Measurements from ENCODE around the gene IL31.

IL31 gene

GRCh38 chr12:122155705-122156104 lies 18.3 kb downstream of the IL31 start:
- DNase-seq (ENCODE audit: low read depth in 2 of 2), result no peak

DNA sequence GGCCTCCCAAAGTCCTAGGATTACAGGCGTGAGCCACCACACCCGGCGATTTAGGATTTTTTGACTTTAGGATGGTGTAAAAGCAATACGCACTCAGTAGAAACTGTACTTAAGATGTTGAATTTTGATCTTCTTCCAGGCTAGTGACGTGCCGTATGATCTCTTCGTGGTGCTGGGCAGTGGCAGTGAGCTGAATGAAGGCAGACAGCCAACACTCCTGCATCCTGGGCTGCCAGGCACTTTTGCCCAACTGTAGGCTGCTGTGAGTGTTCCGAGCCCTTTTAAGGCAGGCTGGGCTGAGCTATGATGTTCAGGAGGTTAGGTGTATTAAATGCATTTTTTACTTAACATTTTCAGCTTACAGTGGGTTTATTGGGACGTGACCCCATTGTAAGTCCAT lies 21.3 kb downstream of the IL31 start:
- DNase-seq (ENCODE audit: low read depth in 2 of 2), result no peak

- no peak for DNase-seq (ENCODE audit: low read depth in 2 of 2)
Measured at GRCh38 chr12:122150127-122150681, 23.8 kb downstream of the IL31 start.

DNA sequence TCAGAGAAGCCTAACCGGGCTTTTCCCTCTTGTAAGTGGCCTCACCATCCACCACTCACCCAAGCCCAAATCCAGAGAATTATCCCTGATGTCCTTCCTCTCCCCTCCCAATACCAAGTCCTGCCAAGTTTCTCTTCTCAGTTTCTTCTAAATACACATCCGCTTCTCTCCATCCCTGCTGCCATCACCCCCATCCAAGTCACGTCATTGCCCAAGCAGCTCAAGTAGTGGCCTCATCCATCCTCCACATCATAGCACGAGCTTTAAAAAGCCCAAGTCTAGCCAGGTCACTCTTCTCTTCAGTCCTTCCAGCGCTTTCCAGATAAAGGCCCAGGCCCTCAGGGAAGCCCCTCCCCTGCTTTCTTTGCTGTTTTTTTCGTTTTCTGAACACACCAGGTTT lies 25.4 kb downstream of the IL31 start:
- no peak for DNase-seq (ENCODE audit: low read depth in 2 of 2)

- DNase-seq (ENCODE audit: low read depth in 2 of 2), result no peak
Measured at GRCh38 chr12:122147514-122148290, 26.3 kb downstream of the IL31 start.

- DNase-seq (ENCODE audit: low read depth in 2 of 2), result no peak
Measured at GRCh38 chr12:122145505-122146330, 28.3 kb downstream of the IL31 start.

DNA sequence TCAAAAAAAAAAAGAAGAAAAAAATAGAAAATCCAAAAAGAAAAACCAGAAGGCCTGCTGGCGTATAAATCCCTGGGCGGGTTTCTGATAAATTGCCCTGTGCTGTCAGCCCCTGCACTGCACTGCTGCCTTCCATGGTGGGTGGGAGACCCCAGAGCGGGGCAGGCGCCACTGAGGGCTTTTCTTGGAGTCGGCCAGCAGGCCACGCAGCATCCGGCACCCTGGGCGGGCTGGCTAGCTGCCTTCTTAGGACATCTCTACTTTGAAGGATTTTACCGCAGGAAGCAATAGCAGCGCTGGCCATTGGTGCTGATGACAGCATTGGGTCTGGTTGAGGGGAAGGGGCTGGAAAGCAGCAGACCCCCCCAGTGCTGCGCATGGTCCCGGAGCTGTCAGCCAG lies 29.1 kb downstream of the IL31 start:
- no peak for DNase-seq (ENCODE audit: low read depth in 2 of 2)

DNA sequence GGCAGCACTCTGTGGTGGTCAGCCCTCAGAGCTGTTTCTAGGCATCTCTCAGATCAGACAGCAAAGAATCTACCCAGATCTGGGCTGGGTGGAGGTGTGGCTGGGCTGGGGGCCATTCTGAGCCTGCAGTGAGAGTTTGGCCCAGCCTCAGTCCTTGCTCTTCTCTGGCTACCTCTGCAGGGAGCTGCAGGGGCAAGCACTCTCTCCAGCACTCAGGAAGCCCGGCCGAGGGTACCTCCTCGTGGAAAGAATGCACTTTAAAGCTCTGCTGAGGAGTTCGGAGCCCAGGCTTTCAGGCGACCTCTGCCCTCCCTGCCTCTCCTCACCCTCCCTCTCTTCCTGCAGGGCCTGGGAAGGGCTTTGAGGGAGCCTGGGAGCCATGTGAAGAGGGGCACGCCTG lies 31.2 kb downstream of the IL31 start:
- no peak for DNase-seq (ENCODE audit: low read depth in 2 of 2)

- DNase-seq (ENCODE audit: low read depth in 2 of 2), result no peak
Measured at GRCh38 chr12:122141911-122142725, 31.9 kb downstream of the IL31 start.

DNA sequence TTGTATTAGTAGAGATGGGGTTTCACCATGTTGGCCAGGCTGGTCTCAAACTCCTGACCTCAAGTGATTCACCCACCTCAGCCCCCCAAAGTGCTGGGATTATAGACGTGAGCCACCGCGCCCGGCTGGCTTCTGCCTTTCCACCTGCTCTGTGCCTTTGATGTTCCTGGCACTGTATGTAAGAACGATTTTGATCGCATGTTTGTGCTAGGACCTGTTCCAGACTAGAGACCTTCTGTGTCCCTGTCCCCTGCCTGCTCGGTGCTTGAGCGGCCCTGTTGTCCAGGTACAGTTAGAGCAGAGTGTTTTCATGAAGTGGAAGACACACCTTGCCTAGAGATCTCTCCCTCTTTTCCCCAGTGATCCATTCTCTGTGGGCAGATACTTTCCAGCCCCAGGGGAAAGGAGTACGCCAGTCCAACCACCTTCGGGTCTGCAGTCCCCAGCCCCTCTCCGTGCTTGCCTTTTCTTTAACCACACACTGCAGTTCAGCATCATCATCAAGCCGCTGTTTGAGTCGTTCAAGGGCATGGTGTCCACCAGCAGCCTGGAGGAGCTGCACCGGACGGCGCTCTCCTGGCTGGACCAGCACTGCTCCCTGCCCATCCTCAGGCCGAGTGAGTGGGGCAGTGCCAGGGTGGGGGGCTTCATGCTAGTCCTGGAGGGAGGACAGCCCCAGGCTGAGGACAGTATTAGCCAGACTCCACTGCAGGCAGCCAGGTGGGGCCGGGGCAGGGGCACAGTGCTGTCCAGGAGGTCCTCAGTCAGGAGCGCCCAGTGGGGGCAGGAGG lies 33.4 kb downstream of the IL31 start:
- DNase-seq (ENCODE audit: low read depth in 2 of 2), result no peak

DNA sequence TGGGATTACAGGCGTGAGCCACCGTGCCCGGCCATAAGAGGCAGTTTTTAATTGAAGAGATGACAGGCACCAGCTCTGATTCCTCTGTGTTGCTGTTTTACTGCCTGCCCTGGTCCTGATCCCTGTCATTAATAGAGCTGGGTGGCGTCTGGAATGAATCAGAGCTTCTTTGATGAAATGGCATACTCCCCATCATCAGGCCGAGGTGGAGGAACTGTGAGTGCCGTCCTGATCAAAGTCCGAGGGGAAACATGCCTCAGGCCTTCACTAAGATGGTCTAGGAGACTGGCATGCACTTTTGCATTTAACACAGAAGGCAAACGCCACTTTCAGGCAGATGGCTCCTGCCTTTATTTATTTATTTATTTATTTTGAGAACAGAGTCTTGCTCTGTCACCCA lies 34.1 kb downstream of the IL31 start:
- DNase-seq (ENCODE audit: low read depth in 2 of 2), result no peak

DNA sequence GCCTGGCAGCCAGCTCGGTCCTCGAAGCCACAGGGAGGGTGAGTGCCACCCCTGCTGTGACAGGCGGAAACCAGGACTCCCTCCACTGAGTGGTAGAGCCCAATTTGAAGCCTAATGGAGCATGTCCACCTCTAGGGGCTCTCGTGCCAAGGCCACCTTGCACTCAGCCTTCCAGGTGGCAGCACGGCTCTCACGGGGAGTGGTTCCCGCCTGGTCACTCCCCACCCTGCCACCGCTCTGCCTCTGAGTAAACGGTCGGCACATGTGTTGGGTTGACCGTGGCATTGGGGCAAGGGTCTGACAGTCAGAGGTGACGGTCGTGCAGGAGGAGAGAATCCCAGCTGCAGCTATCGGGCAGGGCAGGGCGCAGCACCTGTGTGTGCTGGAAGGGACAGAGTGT lies 34.8 kb downstream of the IL31 start:
- no peak for DNase-seq (ENCODE audit: low read depth in 2 of 2)

GRCh38 chr12:122138616-122139015 lies 35.4 kb downstream of the IL31 start:
- DNase-seq (ENCODE audit: low read depth in 2 of 2), result no peak

DNA sequence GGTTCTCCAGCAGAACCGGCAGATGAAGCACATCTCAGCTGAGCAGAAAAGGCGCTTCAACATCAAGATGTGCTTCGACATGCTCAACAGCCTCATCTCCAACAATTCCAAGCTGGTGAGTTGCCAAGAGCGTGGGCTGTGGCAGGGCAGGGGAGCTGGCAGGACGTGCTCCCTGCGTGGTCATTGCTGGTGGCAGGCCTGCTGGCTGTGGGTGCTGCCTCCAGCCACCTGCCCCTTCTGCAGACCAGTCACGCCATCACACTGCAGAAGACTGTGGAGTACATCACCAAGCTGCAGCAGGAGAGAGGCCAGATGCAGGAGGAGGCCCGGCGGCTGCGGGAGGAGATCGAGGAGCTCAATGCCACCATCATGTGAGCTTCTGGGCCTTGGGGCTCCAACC lies 35.8 kb downstream of the IL31 start:
- no peak for DNase-seq (ENCODE audit: low read depth in 2 of 2)

GRCh38 chr12:122137681-122138080 lies 36.3 kb downstream of the IL31 start:
- no peak for DNase-seq (ENCODE audit: low read depth in 2 of 2)

- DNase-seq (ENCODE audit: low read depth in 2 of 2), result no peak
Measured at GRCh38 chr12:122137229-122137628, 36.8 kb downstream of the IL31 start.

DNA sequence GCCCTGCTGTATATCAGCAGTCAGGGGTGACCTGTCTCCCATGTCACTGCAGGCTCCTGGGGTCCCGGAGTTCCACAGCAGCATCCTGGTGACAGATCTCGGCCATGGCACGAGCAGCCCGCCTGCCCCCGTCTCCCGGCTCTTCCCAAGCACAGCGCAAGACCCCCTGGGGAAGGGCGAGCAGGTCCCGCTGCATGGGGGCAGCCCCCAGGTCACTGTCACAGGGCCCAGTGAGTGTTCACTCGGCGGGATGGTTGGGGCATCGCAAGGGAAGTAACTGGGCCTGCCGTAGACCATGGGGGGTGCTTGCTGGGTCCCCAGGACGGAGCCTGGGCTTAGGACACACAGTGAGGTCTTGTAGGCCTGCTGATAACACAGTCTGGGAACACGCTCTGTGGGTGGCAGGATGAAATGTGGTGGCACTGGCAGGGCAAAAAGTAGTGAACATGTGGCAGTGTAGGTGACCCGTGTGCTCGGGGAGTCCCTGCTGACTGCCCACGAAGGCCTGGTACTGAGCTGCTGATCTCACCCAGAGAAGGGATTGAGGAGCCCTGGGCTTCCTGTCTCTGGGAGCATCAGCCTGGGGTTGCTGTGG lies 38.5 kb downstream of the IL31 start:
- no peak for DNase-seq (ENCODE audit: low read depth in 2 of 2)

DNA sequence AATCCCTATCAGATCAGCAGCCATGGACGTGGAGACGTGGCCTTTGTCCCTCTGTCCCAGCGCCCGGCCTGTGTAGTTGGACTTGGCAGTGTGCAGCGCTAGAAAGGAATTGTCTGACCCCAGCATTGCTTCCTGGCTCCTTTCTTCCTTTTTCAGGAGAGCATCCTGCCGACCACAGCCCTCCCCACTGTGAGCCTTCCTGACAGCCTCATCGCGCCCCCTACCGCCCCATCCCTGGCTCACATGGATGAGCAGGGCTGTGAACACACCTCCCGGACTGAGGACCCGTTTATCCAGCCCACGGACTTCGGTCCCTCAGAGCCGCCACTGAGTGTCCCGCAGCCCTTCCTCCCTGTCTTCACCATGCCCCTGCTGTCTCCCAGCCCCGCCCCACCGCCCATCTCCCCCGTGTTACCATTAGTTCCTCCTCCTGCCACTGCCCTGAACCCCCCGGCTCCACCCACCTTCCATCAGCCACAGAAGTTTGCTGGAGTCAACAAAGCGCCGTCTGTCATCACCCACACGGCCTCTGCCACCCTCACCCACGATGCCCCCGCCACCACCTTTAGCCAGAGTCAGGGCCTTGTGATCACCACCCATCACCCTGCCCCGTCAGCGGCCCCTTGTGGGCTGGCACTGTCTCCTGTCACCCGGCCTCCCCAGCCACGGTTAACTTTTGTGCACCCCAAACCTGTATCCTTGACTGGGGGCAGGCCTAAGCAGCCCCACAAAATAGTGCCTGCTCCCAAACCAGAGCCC lies 40.6 kb downstream of the IL31 start:
- DNase-seq (ENCODE audit: low read depth in 2 of 2), result no peak

DNA sequence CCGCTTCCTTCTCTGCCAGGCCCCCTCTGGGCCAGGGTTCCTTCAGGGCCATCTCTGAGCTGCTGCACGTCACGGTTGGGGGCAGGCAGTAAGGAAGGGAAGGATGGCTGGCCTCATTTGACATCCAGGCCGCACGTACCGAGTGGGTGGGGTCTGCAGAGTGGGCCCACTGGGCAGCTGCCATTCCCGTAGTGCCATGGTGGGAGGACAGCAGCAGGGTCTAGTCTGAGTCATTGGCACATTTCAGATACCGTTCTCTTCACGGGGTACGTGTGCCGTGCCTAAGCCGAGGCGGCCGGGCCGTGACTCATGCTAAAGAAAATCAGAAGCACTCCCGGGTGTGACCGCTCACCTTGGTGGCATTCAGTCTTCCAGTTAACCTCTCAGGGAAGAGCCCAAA lies 43.9 kb downstream of the IL31 start:
- no peak for DNase-seq (ENCODE audit: low read depth in 2 of 2)

DNA sequence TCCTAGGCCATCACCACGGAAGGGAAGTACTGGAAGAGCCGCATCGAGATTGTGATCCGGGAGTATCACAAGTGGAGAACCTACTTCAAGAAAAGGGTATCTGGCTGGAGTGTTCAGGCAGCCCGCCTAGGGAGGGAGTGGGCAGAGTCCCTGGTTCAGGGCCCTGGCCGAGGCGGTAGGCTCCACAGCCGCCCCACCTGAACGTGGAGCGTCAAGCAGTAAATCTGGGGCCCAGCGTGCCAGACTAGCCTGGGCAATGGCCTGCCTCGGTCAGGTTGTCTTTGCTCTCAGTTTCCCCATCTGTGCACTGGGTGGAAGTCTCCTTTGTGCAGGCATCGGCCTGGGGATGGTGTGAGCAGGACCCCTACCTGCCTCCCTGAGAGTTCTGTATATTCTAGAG lies 44.9 kb downstream of the IL31 start:
- no peak for DNase-seq (ENCODE audit: low read depth in 2 of 2)
